IMR-90 (cell line): ENCODE measurements around the gene FAXDC2. TPM values are rescaled to one million over a fixed set of nuclear protein-coding genes. Genes with fewer than 3 reads are reported as not detected.

Experiments
- ATAC-seq: fragments of 200-7000 bp; cut with Tn5 transposase; 2 replicates; pipeline ENCODE4 v1.9.1; 2020; ENCODE audit warnings: low read depth, mild to moderate bottlenecking, moderate library complexity
- BruUV-seq: library from RNA; stranded (reverse); fragments of 400-500 nt; replicated peaks from 2 replicates; lab custom pipeline; 2021; lab: Mats Ljungman, UMichigan
- CTCF ChIA-PET: fragments of 300-600 bp; formaldehyde crosslinking; extraction: SDS; loops from one replicate; lab custom pipeline; 2021; ENCODE audit warnings: antibody characterized with exemption; lab: Yijun Ruan, JAX
- POLR2A ChIA-PET: fragments of 300-600 bp; sonication (Branson Sonifier 250); formaldehyde crosslinking; loops from one replicate; lab custom pipeline; 2022; ENCODE audit warnings: antibody characterized with exemption; ENCODE audit not compliant: unreplicated experiment; lab: Charles Lee
- DNase-seq: peaks from one replicate; pipeline ENCODE4 v3.0.0; 2013
- H2AFZ ChIP-seq: replicated peaks from 2 replicates; pipeline ENCODE3; 2013; ENCODE audit warnings: low read length, mild to moderate bottlenecking; ENCODE audit not compliant: poor library complexity
- H2AK5ac ChIP-seq: 2 replicates; pipeline ENCODE4 v1.6.1; 2013; ENCODE audit warnings: low read depth, low read length, inconsistent platforms
- H2AK9ac ChIP-seq: replicated peaks from 2 replicates; pipeline ENCODE3; 2013; ENCODE audit warnings: mild to moderate bottlenecking, low read depth, low read length, moderate library complexity; ENCODE audit not compliant: poor library complexity
- H2BK120ac ChIP-seq: 2 replicates; pipeline ENCODE4 v1.6.1; 2013; ENCODE audit warnings: low read depth, low read length, inconsistent platforms
- H2BK15ac ChIP-seq: 3 replicates; pipeline ENCODE4 v1.6.1; 2013; ENCODE audit warnings: low read depth, low read length, inconsistent platforms
- H2BK20ac ChIP-seq: 2 replicates; pipeline ENCODE4 v1.6.1; 2013; ENCODE audit warnings: low read depth, mild to moderate bottlenecking, inconsistent platforms, low read length, moderate library complexity
- H2BK5ac ChIP-seq: 2 replicates; pipeline ENCODE4 v1.6.1; 2013; ENCODE audit warnings: mild to moderate bottlenecking, low read depth, low read length, inconsistent platforms; ENCODE audit not compliant: poor library complexity, severe bottlenecking
- H3K14ac ChIP-seq: replicated peaks from 2 replicates; pipeline ENCODE4 v1.6.1; 2013; ENCODE audit warnings: low read depth, low read length, inconsistent platforms
- H3K18ac ChIP-seq: 2 replicates; pipeline ENCODE4 v1.6.1; 2013; ENCODE audit warnings: low read depth, low read length, control low read depth
- H3K23ac ChIP-seq: 2 replicates; pipeline ENCODE4 v1.6.1; 2013; ENCODE audit warnings: low read depth, low read length, inconsistent platforms
- H3K27ac ChIP-seq: 2 replicates; pipeline ENCODE4 v1.5.1; 2013; ENCODE audit warnings: mild to moderate bottlenecking, control low read depth, low read length; ENCODE audit not compliant: insufficient read depth
- H3K27me3 ChIP-seq: 2 replicates; pipeline ENCODE4 v1.6.1; 2013; ENCODE audit warnings: low read length; ENCODE audit not compliant: control insufficient read depth, insufficient read depth
- H3K36me3 ChIP-seq: 2 replicates; pipeline ENCODE4 v1.6.1; 2013; ENCODE audit warnings: low read length, mixed read lengths; ENCODE audit not compliant: control insufficient read depth, insufficient read depth
- H3K4ac ChIP-seq: 2 replicates; pipeline ENCODE4 v1.6.1; 2013; ENCODE audit warnings: low read depth, low read length, inconsistent platforms
- H3K4me1 ChIP-seq: 2 replicates; pipeline ENCODE4 v1.6.1; 2013; ENCODE audit warnings: low read length, mixed read lengths; ENCODE audit not compliant: control insufficient read depth, insufficient read depth
- H3K4me2 ChIP-seq: 2 replicates; pipeline ENCODE4 v1.6.1; 2013; ENCODE audit warnings: low read depth, mild to moderate bottlenecking, control low read depth, low read length, moderate library complexity
- H3K4me3 ChIP-seq: 2 replicates; pipeline ENCODE4 v1.5.1; 2013; ENCODE audit warnings: low read depth, mild to moderate bottlenecking, control low read depth, low read length, moderate library complexity; ENCODE audit not compliant: insufficient read depth
- H3K56ac ChIP-seq: 2 replicates; pipeline ENCODE4 v1.6.1; 2013; ENCODE audit warnings: low read length, inconsistent platforms; ENCODE audit not compliant: insufficient read depth; ENCODE audit errors: extremely low read depth
- H3K79me1 ChIP-seq, 2 experiments: 2 replicates each; pipeline ENCODE4 v1.6.1; 2013; ENCODE audit warnings: low read length in 2 of 2, inconsistent platforms in 1 of 2, low read depth in 1 of 2
- H3K9ac ChIP-seq: 2 replicates; pipeline ENCODE4 v1.6.1; 2013; ENCODE audit warnings: low read depth, low read length, control low read depth
- H3K9me1 ChIP-seq: 2 replicates; pipeline ENCODE4 v1.6.1; 2013; ENCODE audit warnings: low read length, inconsistent platforms; ENCODE audit not compliant: insufficient read depth
- H3K9me3 ChIP-seq: 2 replicates; pipeline ENCODE4 v1.6.1; 2013; ENCODE audit warnings: low read length; ENCODE audit not compliant: control insufficient read depth, insufficient read depth
- H4K20me1 ChIP-seq: 2 replicates; pipeline ENCODE4 v1.6.1; 2013; ENCODE audit warnings: low read length, inconsistent platforms; ENCODE audit not compliant: insufficient read depth
- H4K5ac ChIP-seq: 2 replicates; pipeline ENCODE4 v1.6.1; 2013; ENCODE audit warnings: mild to moderate bottlenecking, low read depth, low read length, control low read depth
- H4K8ac ChIP-seq, 2 experiments: 2 replicates each; pipeline ENCODE4 v1.6.1; 2013; ENCODE audit warnings: low read depth in 2 of 2, low read length in 2 of 2, control low read depth in 1 of 2, inconsistent platforms in 1 of 2
- H4K91ac ChIP-seq: 2 replicates; pipeline ENCODE4 v1.6.1; 2013; ENCODE audit warnings: low read depth, low read length, inconsistent platforms; ENCODE audit not compliant: insufficient read depth
- BHLHE40 ChIP-seq: fragments of 150-350 bp; IDR thresholded peaks from 2 replicates; pipeline ENCODE4 v1.6.1; 2016; ENCODE audit warnings: mild to moderate bottlenecking, low read depth, low read length
- CEBPB ChIP-seq: IDR thresholded peaks from 2 replicates; pipeline ENCODE4 v1.6.1; 2012; ENCODE audit warnings: low read depth, low read length, improper control_type of control experiment
- CHD1 ChIP-seq: IDR thresholded peaks from 2 replicates; pipeline ENCODE4 v1.6.1; 2012; ENCODE audit warnings: low read depth, low read length, improper control_type of control experiment
- CTCF ChIP-seq: conservative IDR thresholded peaks from 2 replicates; pipeline ENCODE4 v1.5.1; 2012; ENCODE audit warnings: mild to moderate bottlenecking, low read depth, low read length, improper control_type of control experiment
- FOS ChIP-seq: fragments of 150-350 bp; IDR thresholded peaks from 2 replicates; pipeline ENCODE4 v1.6.1; 2016; ENCODE audit warnings: low read depth, low read length
- MAFK ChIP-seq: IDR thresholded peaks from 2 replicates; pipeline ENCODE4 v1.6.1; 2012; ENCODE audit warnings: low read depth, low read length, improper control_type of control experiment
- MAZ ChIP-seq: IDR thresholded peaks from 2 replicates; pipeline ENCODE4 v1.6.1; 2012; ENCODE audit warnings: low read depth, mild to moderate bottlenecking, low read length, improper control_type of control experiment, moderate library complexity, borderline replicate concordance
- MXI1 ChIP-seq: IDR thresholded peaks from 2 replicates; pipeline ENCODE4 v1.6.1; 2012; ENCODE audit warnings: low read depth, mild to moderate bottlenecking, low read length, moderate library complexity, borderline replicate concordance
- NFE2L2 ChIP-seq: fragments of 150-350 bp; IDR thresholded peaks from 2 replicates; pipeline ENCODE4 v1.6.1; 2016; ENCODE audit warnings: low read depth, mild to moderate bottlenecking, low read length
- POLR2A ChIP-seq: IDR thresholded peaks from 2 replicates; pipeline ENCODE4 v1.6.1; 2012; ENCODE audit warnings: mild to moderate bottlenecking, low read depth, low read length
- RAD21 ChIP-seq: IDR thresholded peaks from 2 replicates; pipeline ENCODE4 v1.6.1; 2012; ENCODE audit warnings: low read length, improper control_type of control experiment
- RCOR1 ChIP-seq: IDR thresholded peaks from 2 replicates; pipeline ENCODE4 v1.6.1; 2012; ENCODE audit warnings: mild to moderate bottlenecking, low read length, improper control_type of control experiment; ENCODE audit not compliant: insufficient replicate concordance
- RFX5 ChIP-seq: IDR thresholded peaks from 2 replicates; pipeline ENCODE4 v1.8.0; 2012; ENCODE audit warnings: low read depth, mild to moderate bottlenecking, low read length, moderate library complexity
- SMC3 ChIP-seq: fragments of 150-350 bp; IDR thresholded peaks from 2 replicates; pipeline ENCODE4 v1.6.1; 2016; ENCODE audit warnings: low read depth, mild to moderate bottlenecking, antibody characterized with exemption, low read length, moderate library complexity
- USF2 ChIP-seq: fragments of 150-350 bp; IDR thresholded peaks from 2 replicates; pipeline ENCODE4 v1.6.1; 2017; ENCODE audit warnings: mild to moderate bottlenecking, antibody characterized with exemption, low read length, low read depth
- WGBS, 2 experiments: methylation state at CpG; one replicate each; pipeline versions ENCODE4 v1.1.5 to v1.1.7; 2013; ENCODE audit warnings: missing lambda C conversion rate in 2 of 2; ENCODE audit not compliant: insufficient read length in 1 of 2; ENCODE audit errors: extremely low coverage in 2 of 2; 5-methylcytosine and 5-hydroxymethylcytosine counted together
- dilution Hi-C: fragments of 300-500 bp; cut with HindIII; formaldehyde crosslinking; loops from one replicate; pipeline ENCODE4 v1.14.3; 2018; ENCODE audit warnings: low sequenced_read_pairs; ENCODE audit not compliant: unreplicated experiment
- in situ Hi-C: fragments of 300-500 bp; cut with MboI; formaldehyde crosslinking; loops from 3 replicates; pipeline ENCODE4 v1.14.3; 2019; ENCODE audit warnings: low sequenced_read_pairs, inconsistent platforms, mixed read lengths
- intact Hi-C: fragments of 100-400 bp; cut with micrococcal nuclease; formaldehyde crosslinking; loops from 2 replicates; pipeline ENCODE4 v1.10.0; 2022
- polyA plus RNA-seq, 3 experiments: library from polyadenylated mRNA; depleted of rRNA; stranded (reverse); fragments of >200 nt; gene quantifications; 2 replicates each; pipeline ENCODE4 v1.2.3, GENCODE V29; 2012; ENCODE audit warnings: low replicate concordance in 1 of 3
- total RNA-seq: library from RNA; depleted of rRNA; stranded (reverse); fragments of >200 nt; gene quantifications from 2 replicates; pipeline ENCODE4 v1.2.3, GENCODE V29; 2012
- TF ChIP-seq, protein P1 (sequence below): fragments of 150-350 bp; IDR thresholded peaks from 2 replicates; pipeline ENCODE4 v1.6.1; 2016; ENCODE audit warnings: low read depth, mild to moderate bottlenecking, low read length, moderate library complexity, borderline replicate concordance

FAXDC2 gene
- total and polyA plus RNA-seq, 2 of the 4 experiments (the other 2 are of a cell fraction) = 4.3 to 8.9 TPM

GRCh38 chr5:154865466-154866184 is 15.2 kb upstream of the FAXDC2 start:
- H3K27me3 ChIP-seq = no peaks in the 10 kb centered on the region
- H2AK9ac ChIP-seq = no peak overlapping the region
- peaks cover 3% of the 10 kb centered on the region; the same call in 1 of the 2 replicates for H3K9me1 ChIP-seq
- no CpG with 5 or more reads among the region's 5 CpGs for WGBS, 2 experiments
- no peak overlapping the region for H4K91ac ChIP-seq
- H2BK20ac ChIP-seq = no peak overlapping the region
- no peaks in the 10 kb centered on the region for H3K9me3 ChIP-seq
- H3K27ac ChIP-seq = no peak overlapping the region
- no peak overlapping the region for H3K4me2 ChIP-seq
- H3K4me1 ChIP-seq = peaks cover 3% of the 10 kb centered on the region
- H3K4me3 ChIP-seq = no peak overlapping the region
- H2BK15ac ChIP-seq = no peak overlapping the region
- intact Hi-C loops = loop anchor here (5.0 kb wide), 1 partner anchor 52 kb away; no protein-coding TSS in a partner anchor
- ChIA-PET POLR2A (no interaction called here), CTCF (no interaction called here)
- H3K23ac ChIP-seq = no peak overlapping the region
- H3K14ac ChIP-seq = no peak overlapping the region
- TF ChIP-seq SMC3 = no peak
- TF ChIP-seq CHD1 = no peak
- no peak for TF ChIP-seq RFX5
- no peak for TF ChIP-seq MAFK
- TF ChIP-seq RCOR1 = no peak
- no peak for TF ChIP-seq MXI1
- no peak for TF ChIP-seq FOS
- TF ChIP-seq NFE2L2 = no peak
- TF ChIP-seq MAZ = no peak
- no peak for TF ChIP-seq USF2
- TF ChIP-seq BHLHE40 = no peak
- TF ChIP-seq CTCF = no peak
- TF ChIP-seq RAD21 = no peak
- TF ChIP-seq CEBPB = no peak
- TF ChIP-seq POLR2A = no peak
- TF ChIP-seq, protein P1, sequence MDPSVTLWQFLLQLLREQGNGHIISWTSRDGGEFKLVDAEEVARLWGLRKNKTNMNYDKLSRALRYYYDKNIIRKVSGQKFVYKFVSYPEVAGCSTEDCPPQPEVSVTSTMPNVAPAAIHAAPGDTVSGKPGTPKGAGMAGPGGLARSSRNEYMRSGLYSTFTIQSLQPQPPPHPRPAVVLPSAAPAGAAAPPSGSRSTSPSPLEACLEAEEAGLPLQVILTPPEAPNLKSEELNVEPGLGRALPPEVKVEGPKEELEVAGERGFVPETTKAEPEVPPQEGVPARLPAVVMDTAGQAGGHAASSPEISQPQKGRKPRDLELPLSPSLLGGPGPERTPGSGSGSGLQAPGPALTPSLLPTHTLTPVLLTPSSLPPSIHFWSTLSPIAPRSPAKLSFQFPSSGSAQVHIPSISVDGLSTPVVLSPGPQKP = no peak
- dilution Hi-C loops = no loop called here
- DNase-seq (no peak), ATAC-seq (no peak; the same call in 1 of the 2 replicates)
- no peak overlapping the region for H2BK5ac ChIP-seq
- no TSS peak for BruUV-seq
- no peak overlapping the region for H4K5ac ChIP-seq
- no peak overlapping the region for H2BK120ac ChIP-seq
- no peak overlapping the region for H3K4ac ChIP-seq
- H4K8ac ChIP-seq = no peak overlapping the region
- no peak overlapping the region for H2AK5ac ChIP-seq
- no peak overlapping the region for H3K56ac ChIP-seq
- in situ Hi-C loops = no loop called here
- peaks cover 22 to 58% of the 10 kb centered on the region in 2 experiments for H3K79me1 ChIP-seq
- H3K9ac ChIP-seq = no peak overlapping the region
- H3K36me3 ChIP-seq = peaks cover 22% of the 10 kb centered on the region
- H2AFZ ChIP-seq = no peak overlapping the region
- H4K20me1 ChIP-seq = peaks cover 38% of the 10 kb centered on the region
- no peak overlapping the region for H3K18ac ChIP-seq
